HepG2 (cell line): ENCODE measurements around the gene EMILIN1. TPM values are rescaled to one million over a fixed set of nuclear protein-coding genes. Genes with fewer than 3 reads are reported as not detected.

Experiments used
- ARID2 ChIP-seq: sonication (generic); formaldehyde crosslinking; IDR thresholded peaks from 2 replicates; pipeline ENCODE4 v1.8.1; 2022; ENCODE audit warnings: mild to moderate bottlenecking, missing genetic modification reagents, borderline replicate concordance
- CAMTA2 ChIP-seq: sonication (generic); formaldehyde crosslinking; IDR thresholded peaks from 2 replicates; pipeline ENCODE4 v1.4.0; 2020; ENCODE audit warnings: mild to moderate bottlenecking, missing genetic modification reagents, borderline replicate concordance
- CEBPG ChIP-seq: IDR thresholded peaks from 2 replicates; pipeline ENCODE4 v1.6.1; 2016
- CHD4 ChIP-seq: fragments of 200-600 bp; sonication (generic); IDR thresholded peaks from 2 replicates; pipeline ENCODE4 v1.7.0; 2017; ENCODE audit warnings: mild to moderate bottlenecking, low read length, borderline replicate concordance
- DR1 ChIP-seq: sonication (generic); formaldehyde crosslinking; IDR thresholded peaks from 2 replicates; pipeline ENCODE4 v1.8.0; 2021; ENCODE audit warnings: mild to moderate bottlenecking, missing genetic modification reagents, inconsistent platforms
- FOXK2 ChIP-seq: fragments of 450-650 bp; IDR thresholded peaks from 2 replicates; pipeline ENCODE4 v1.6.1; 2016
- IKZF4 ChIP-seq: sonication (generic); formaldehyde crosslinking; IDR thresholded peaks from 2 replicates; pipeline ENCODE4 v1.5.1; 2020; ENCODE audit warnings: borderline replicate concordance, mild to moderate bottlenecking, low read depth, missing genetic modification reagents; ENCODE audit errors: not compliant biosample characterization
- KLF6 ChIP-seq: IDR thresholded peaks from 2 replicates; pipeline ENCODE4 v1.8.0; 2016; ENCODE audit warnings: missing biosample characterization, missing genetic modification reagents
- MTA3 ChIP-seq: sonication (generic); formaldehyde crosslinking; IDR thresholded peaks from 2 replicates; pipeline ENCODE4 v1.4.0; 2020; ENCODE audit warnings: missing genetic modification reagents
- MYPOP ChIP-seq: sonication (generic); formaldehyde crosslinking; IDR thresholded peaks from 2 replicates; pipeline ENCODE4 v1.8.1; 2023; ENCODE audit warnings: mild to moderate bottlenecking, moderate library complexity, missing genetic modification reagents
- NCOA2 ChIP-seq: sonication (generic); formaldehyde crosslinking; IDR thresholded peaks from 2 replicates; pipeline ENCODE4 v1.8.0; 2022; ENCODE audit warnings: inconsistent platforms
- PATZ1 ChIP-seq: sonication (generic); formaldehyde crosslinking; IDR thresholded peaks from 2 replicates; pipeline ENCODE4 v1.4.0; 2020; ENCODE audit warnings: missing genetic modification reagents
- RARG ChIP-seq: sonication (generic); formaldehyde crosslinking; IDR thresholded peaks from 2 replicates; pipeline ENCODE4 v1.4.0; 2020; ENCODE audit warnings: low read depth, mild to moderate bottlenecking, missing genetic modification reagents
- SALL1 ChIP-seq: sonication (generic); formaldehyde crosslinking; IDR thresholded peaks from 2 replicates; pipeline ENCODE4 v1.8.0; 2022; ENCODE audit warnings: mild to moderate bottlenecking, missing genetic modification reagents
- SIN3B ChIP-seq: fragments of 150-350 bp; IDR thresholded peaks from 2 replicates; pipeline ENCODE4 v1.6.1; 2014; ENCODE audit warnings: low read length
- YEATS2 ChIP-seq: sonication (generic); formaldehyde crosslinking; IDR thresholded peaks from 2 replicates; pipeline ENCODE4 v1.4.0; 2020; ENCODE audit warnings: missing genetic modification reagents, borderline replicate concordance
- ZBTB21 ChIP-seq: sonication (generic); formaldehyde crosslinking; IDR thresholded peaks from 2 replicates; pipeline ENCODE4 v1.4.0; 2020; ENCODE audit warnings: missing genetic modification reagents
- ZBTB34 ChIP-seq: sonication (generic); formaldehyde crosslinking; IDR thresholded peaks from 2 replicates; pipeline ENCODE4 v1.8.0; 2022; ENCODE audit warnings: mild to moderate bottlenecking, missing genetic modification reagents
- ZBTB42 ChIP-seq: sonication (generic); formaldehyde crosslinking; IDR thresholded peaks from 2 replicates; pipeline ENCODE4 v1.5.0; 2020; ENCODE audit warnings: mild to moderate bottlenecking, missing genetic modification reagents
- ZNF383 ChIP-seq: sonication (generic); formaldehyde crosslinking; IDR thresholded peaks from 2 replicates; pipeline ENCODE4 v1.4.0; 2020; ENCODE audit warnings: missing genetic modification reagents, mild to moderate bottlenecking, borderline replicate concordance
- ZNF431 ChIP-seq: sonication (generic); formaldehyde crosslinking; IDR thresholded peaks from 2 replicates; pipeline ENCODE4 v1.9.0; 2022; ENCODE audit warnings: missing genetic modification reagents, low read depth, mild to moderate bottlenecking, borderline replicate concordance
- ZNF441 ChIP-seq: sonication (generic); formaldehyde crosslinking; IDR thresholded peaks from 2 replicates; pipeline ENCODE4 v1.7.0; 2021; ENCODE audit warnings: missing genetic modification reagents, borderline replicate concordance
- ZNF570 ChIP-seq: sonication (generic); formaldehyde crosslinking; IDR thresholded peaks from 2 replicates; pipeline ENCODE4 v1.4.0; 2020; ENCODE audit warnings: mild to moderate bottlenecking, missing genetic modification reagents, borderline replicate concordance
- ZNF589 ChIP-seq: sonication (generic); formaldehyde crosslinking; conservative IDR thresholded peaks from 2 replicates; pipeline ENCODE4 v1.8.0; 2022; ENCODE audit warnings: mild to moderate bottlenecking, moderate library complexity, missing genetic modification reagents
- ZNF619 ChIP-seq: sonication (generic); formaldehyde crosslinking; IDR thresholded peaks from 2 replicates; pipeline ENCODE4 v1.4.0; 2020; ENCODE audit warnings: mild to moderate bottlenecking, missing genetic modification reagents
- ZNF720 ChIP-seq: sonication (generic); formaldehyde crosslinking; IDR thresholded peaks from 2 replicates; pipeline ENCODE4 v1.4.0; 2020; ENCODE audit warnings: missing genetic modification reagents
- polyA plus RNA-seq, 8 experiments: library from polyadenylated mRNA; depleted of rRNA in 3 of 8; stranded (reverse) in 7 of 8; unstranded in 1 of 8; fragments of >200 nt; fragmentation: Illumina TruSeq in 4 of 8; extraction: Trizol in 4 of 8; gene quantifications; 2 replicates each; pipeline versions ENCODE4 v1.2.1 to v1.2.3, GENCODE V29; 2011 to 2016; ENCODE audit warnings: low read depth in 4 of 8, missing spikeins in 1 of 8, mixed read lengths in 1 of 8; ENCODE audit not compliant: insufficient read depth in 1 of 8
- total RNA-seq, 5 experiments: library from RNA; depleted of rRNA; stranded (reverse); fragments of >200 nt; fragmentation: Illumina TruSeq; extraction: Trizol; gene quantifications; 2 replicates each; pipeline ENCODE4 v1.2.3, GENCODE V29; 2016; ENCODE audit warnings: low read depth in 1 of 5

EMILIN1 gene
- total and polyA plus RNA-seq, 2 of the 13 experiments (the other 11 are each of a cell fraction or from before 2014, with no cell fraction given), result 8.1 to 9.7 TPM

- peak; percentile 91 for TF ChIP-seq PATZ1
- 0 out of 2 replicates have a peak, but pooled peaks have one; percentile 33 for TF ChIP-seq ZBTB21 (CRISPR knock-in tag)
- 0 out of 2 replicates have a peak, but pooled peaks have one; percentile 9 for TF ChIP-seq SIN3B
- TF ChIP-seq SALL1 (CRISPR knock-in tag), result peak; percentile 99
- peak; percentile 64 for TF ChIP-seq MYPOP (CRISPR knock-in tag)
- TF ChIP-seq YEATS2 (CRISPR knock-in tag), result 0 out of 2 replicates have a peak, but pooled peaks have one; percentile 64
- peak; percentile 83; the same call in 1 of the 2 replicates for TF ChIP-seq ZBTB42 (CRISPR knock-in tag)
- peak; percentile 81; the same call in 1 of the 2 replicates for TF ChIP-seq FOXK2
- peak; percentile 52 for TF ChIP-seq ZNF441
- peak; percentile 73; the same call in 1 of the 2 replicates for TF ChIP-seq CAMTA2 (CRISPR knock-in tag)
- TF ChIP-seq ZNF720, result 0 out of 2 replicates have a peak, but pooled peaks have one; percentile 76
- TF ChIP-seq ZNF431 (CRISPR knock-in tag), result peak; percentile 44; the same call in 1 of the 2 replicates
- no peak; the same call in 1 of the 2 replicates for TF ChIP-seq ZNF570 (CRISPR knock-in tag)
- no peak for TF ChIP-seq MTA3 (CRISPR knock-in tag)
- peak; percentile 92 for TF ChIP-seq CHD4
- TF ChIP-seq DR1 (CRISPR knock-in tag), result peak; percentile 31; the same call in 1 of the 2 replicates
- TF ChIP-seq CEBPG (CRISPR knock-in tag), result peak; percentile 100
- peak; percentile 89 for TF ChIP-seq IKZF4 (CRISPR knock-in tag)
- no peak for TF ChIP-seq ZNF383 (CRISPR knock-in tag)
- peak; percentile 98; the same call in 1 of the 2 replicates for TF ChIP-seq ZNF619 (CRISPR knock-in tag)
- peak; percentile 81 for TF ChIP-seq ARID2 (CRISPR knock-in tag)
- TF ChIP-seq ZNF589 (CRISPR knock-in tag), result peak; percentile 81; the same call in 1 of the 2 replicates
- peak; percentile 77 for TF ChIP-seq ZBTB34
- peak; percentile 95 for TF ChIP-seq NCOA2
- TF ChIP-seq RARG, result no peak
- TF ChIP-seq KLF6 (CRISPR knock-in tag), result peak; percentile 89
Observed at GRCh38 chr2:27095745-27096651, 17.6 kb downstream of the EMILIN1 start (continued).
